ENCODE measurements around the gene DOK1.

Gene DOK1

GRCh38 chr2:74553892-74554819, at the start of gene DOK1, which contains the start of gene LOXL3:
DOK1 (plus strand) TSS chr2:74554720; CDS start chr2:74554755, 35 bp downstream.
LOXL3 (minus strand) TSS chr2:74553942; CDS start chr2:74552634, 1,308 bp downstream.
- DNase-seq = no peak

DNA sequence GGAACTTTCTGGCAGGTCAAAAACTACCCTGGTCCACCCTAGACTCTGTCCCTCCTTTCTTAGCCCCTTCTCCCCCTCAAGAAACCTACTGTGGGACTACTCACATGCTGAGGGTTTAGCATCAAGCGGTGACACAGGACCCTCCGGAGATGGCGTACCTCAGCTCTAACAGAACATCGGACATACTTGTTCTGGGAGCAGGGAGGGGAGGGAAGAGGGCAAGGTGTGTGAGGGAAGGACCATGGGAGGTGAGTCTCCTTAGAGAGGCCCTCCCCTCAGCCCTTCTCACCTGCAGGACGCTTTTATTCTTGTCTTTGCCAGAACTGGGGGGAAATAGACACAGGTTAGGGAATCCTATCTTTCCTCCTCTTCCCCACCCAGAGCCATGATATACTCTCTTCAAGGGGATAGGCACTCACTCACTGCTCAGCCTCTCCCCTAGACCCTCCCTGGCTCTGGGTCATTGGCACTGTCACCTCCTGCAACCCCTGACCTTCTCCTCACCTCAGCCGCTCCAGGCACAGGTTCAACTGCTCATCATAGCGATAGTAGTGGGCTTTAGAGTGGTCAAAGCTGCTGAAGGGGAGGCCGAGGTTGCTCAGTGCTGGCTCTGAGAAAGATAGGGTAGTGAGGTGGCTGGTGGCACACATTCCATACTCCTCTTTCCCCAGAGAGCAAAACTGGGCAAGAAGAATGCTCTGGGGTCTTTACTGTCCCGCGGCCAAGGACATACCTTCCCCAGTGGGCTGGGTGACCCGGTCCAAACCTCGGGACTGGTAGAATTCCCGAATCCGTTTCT, 48.9 kb upstream of the DOK1 start:
- DNase-seq = no peak

GRCh38 chr2:74507145-74507925, 47.2 kb upstream of the DOK1 start, which contains the start of gene PCGF1:
PCGF1 (minus strand) TSS chr2:74507695; CDS start chr2:74507668, 27 bp downstream.
- peak; percentile 74 for DNase-seq

DNA sequence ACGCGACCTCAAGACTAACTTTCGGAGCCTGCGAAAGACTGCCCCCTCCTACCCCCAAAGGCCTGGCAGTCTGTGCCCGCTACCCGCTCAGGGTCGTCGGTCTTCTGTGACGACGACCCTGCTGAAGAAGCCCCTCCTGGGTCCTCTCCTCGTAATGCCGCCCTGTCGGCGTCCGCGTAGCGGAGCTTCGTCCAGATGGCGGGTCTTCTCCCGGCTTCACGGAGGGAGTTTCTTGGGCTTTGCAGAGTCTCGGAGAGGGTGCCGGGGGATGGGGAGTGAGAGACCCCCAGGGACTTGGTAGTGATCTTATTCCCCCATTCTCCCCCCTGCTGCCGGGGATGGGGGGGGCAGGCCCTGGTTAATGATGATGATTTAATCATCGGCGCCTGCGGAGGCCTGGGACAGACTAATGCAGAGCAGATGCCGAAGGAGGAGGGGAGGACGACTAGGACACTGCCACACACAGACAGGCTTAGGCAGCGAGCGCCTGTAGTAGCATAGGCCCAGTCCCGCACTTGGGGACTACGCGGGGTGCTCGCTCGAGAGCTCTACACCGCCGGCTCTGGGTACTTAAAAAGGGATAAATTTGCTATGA, 46.5 kb upstream of the DOK1 start:
- DNase-seq = no peak

- DNase-seq = no peak
These were observed 44.2 kb upstream of the DOK1 start for GRCh38 chr2:74510272-74510671.

GRCh38 chr2:74511104-74511989, 43.2 kb upstream of the DOK1 start:
- DNase-seq = no peak

- no peak for DNase-seq
These were observed 41.5 kb upstream of the DOK1 start for GRCh38 chr2:74512744-74513604.

- no peak for DNase-seq
These were observed 40.7 kb upstream of the DOK1 start for GRCh38 chr2:74513605-74514367.

GRCh38 chr2:74514368-74515270, 39.9 kb upstream of the DOK1 start, which contains the start of gene TLX2:
TLX2 (plus strand) TSS chr2:74514450; CDS start chr2:74514807, 357 bp downstream.
- DNase-seq = no peak

- no peak for DNase-seq
These were observed 39.1 kb upstream of the DOK1 start for GRCh38 chr2:74515271-74515980.

DNA sequence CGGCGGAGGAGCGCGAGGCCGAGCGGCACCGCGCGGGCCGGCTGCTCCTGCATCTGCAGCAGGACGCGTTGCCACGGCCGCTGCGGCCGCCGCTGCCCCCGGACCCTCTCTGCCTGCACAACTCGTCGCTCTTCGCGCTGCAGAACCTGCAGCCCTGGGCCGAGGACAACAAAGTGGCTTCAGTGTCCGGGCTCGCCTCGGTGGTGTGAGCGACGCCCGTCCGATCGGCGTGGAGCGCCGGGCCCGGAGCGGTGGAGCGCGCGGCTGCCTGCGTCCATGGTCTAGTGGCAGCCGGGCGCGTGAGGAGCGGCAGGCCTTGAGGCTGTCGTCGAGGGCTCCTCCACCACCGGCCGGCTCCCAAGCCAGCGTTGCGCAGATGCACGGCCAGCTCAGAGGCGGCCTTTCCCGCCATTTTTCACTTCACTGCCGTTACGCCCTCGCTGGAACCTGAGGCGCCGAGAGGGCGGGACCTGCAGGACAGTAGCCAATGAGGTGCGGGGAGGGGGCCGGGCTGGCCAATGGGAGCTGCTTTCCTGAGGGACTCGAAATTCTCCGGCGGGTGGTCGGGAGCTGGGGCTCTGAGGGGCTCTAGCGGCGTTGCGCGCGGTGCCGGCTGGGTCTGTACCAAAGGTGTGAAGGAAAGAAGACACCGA, 38.4 kb upstream of the DOK1 start:
- no peak for DNase-seq

- DNase-seq = no peak
These were observed 37.9 kb upstream of the DOK1 start for GRCh38 chr2:74516650-74517049.

DNA sequence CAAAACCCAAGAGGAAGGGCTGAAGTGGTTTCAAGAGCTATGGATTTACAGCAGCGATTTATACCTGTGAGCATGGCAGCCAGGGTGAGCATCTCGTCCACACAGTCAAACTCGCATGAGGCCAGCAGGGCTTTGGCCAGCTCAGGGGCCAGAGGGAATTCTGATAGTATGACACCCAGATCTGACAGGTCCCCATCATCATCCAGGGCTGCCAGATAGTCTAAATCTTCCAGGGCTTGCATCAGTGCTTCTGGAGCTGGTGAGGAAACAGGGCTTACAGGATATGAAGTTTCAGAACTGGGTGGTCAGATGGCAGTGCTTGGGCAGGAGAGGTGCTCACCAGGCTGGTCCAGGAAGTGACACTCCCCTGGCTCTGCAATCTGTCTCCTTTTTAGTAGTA, 32.0 kb upstream of the DOK1 start:
- no peak for DNase-seq

DNA sequence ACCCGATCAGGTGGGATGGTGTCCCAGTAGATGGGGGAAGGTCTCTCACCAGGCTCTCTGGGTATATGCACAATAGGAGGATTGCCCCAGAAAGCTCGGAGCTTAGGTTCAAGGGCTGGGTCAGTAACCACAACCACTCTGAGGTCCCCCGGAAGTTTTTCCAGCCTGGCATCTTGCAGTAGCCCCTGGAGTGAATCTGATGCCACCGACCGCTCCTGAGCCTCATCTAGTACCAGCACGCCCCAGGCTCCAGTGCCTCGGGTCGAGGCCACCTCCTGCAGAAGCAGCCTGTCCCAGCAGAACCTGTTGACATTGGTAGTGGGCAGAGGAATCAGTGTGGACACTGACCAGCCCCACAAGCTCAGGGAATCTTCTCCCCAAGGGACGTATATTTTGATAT, 30.5 kb upstream of the DOK1 start:
- DNase-seq = no peak

GRCh38 chr2:74524955-74525716, 29.4 kb upstream of the DOK1 start:
- DNase-seq = no peak

All from SIG-M5 (cell line).